Measurements from ENCODE around the gene ZNF358.

- TF ChIP-seq, protein P1, sequence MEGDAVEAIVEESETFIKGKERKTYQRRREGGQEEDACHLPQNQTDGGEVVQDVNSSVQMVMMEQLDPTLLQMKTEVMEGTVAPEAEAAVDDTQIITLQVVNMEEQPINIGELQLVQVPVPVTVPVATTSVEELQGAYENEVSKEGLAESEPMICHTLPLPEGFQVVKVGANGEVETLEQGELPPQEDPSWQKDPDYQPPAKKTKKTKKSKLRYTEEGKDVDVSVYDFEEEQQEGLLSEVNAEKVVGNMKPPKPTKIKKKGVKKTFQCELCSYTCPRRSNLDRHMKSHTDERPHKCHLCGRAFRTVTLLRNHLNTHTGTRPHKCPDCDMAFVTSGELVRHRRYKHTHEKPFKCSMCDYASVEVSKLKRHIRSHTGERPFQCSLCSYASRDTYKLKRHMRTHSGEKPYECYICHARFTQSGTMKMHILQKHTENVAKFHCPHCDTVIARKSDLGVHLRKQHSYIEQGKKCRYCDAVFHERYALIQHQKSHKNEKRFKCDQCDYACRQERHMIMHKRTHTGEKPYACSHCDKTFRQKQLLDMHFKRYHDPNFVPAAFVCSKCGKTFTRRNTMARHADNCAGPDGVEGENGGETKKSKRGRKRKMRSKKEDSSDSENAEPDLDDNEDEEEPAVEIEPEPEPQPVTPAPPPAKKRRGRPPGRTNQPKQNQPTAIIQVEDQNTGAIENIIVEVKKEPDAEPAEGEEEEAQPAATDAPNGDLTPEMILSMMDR (IDR thresholded peaks at IDR 0.05; ENCODE audit: insufficient read depth, low read depth, low read length), result no peak
- TF ChIP-seq EZH2 (IDR thresholded peaks at IDR 0.05; ENCODE audit: insufficient read depth, low read length), result no peak
Measured at GRCh38 chr19:7542556-7543348, 26.8 kb downstream of the ZNF358 start.
